Measurements from ENCODE around the gene CLDN7.

- TF ChIP-seq CTCF (IDR thresholded peaks at IDR 0.05 in 2 of 3, conservative IDR thresholded peaks at IDR 0.05 in 1 of 3; ENCODE audit: borderline replicate concordance in 1 of 3, insufficient read depth in 1 of 3, low read depth in 2 of 3, low read length in 2 of 3): no peak
- no peak for TF ChIP-seq POLR2A (IDR thresholded peaks at IDR 0.05; ENCODE audit: borderline replicate concordance, extremely low read depth, insufficient read depth, insufficient read length)
- no peak for TF ChIP-seq EZH2phosphoT487 (IDR thresholded peaks at IDR 0.05; ENCODE audit: borderline replicate concordance)
- no peak for TF ChIP-seq EZH2 (IDR thresholded peaks at IDR 0.05)
- no peak for TF ChIP-seq POLR2AphosphoS5 (IDR thresholded peaks at IDR 0.05; ENCODE audit: low read depth, low read length)
- TF ChIP-seq SP1 (IDR thresholded peaks at IDR 0.05; ENCODE audit: low read depth): no peak
- TF ChIP-seq ZBTB33 (IDR thresholded peaks at IDR 0.05; ENCODE audit: extremely low read depth, insufficient replicate concordance, low read length): no peak
- no peak for TF ChIP-seq RAD21 (IDR thresholded peaks at IDR 0.05; ENCODE audit: low read depth)
- TF ChIP-seq JUND (IDR thresholded peaks at IDR 0.05): no peak
- no peak for TF ChIP-seq YY1 (IDR thresholded peaks at IDR 0.05; ENCODE audit: extremely low read depth, insufficient replicate concordance, low read depth, low read length)
- TF ChIP-seq MAX (IDR thresholded peaks at IDR 0.05): no peak
- TF ChIP-seq ZNF274 (IDR thresholded peaks at IDR 0.05; ENCODE audit: low read depth, low read length): no peak
Observed at GRCh38 chr17:7222972-7223292, 39.3 kb downstream of the CLDN7 start.

Measured in HCT116 (cell line).